Colonic mucosa (tissue), 4 donors: ENCODE results near the gene RENBP. TPM values are rescaled to one million over a fixed set of nuclear protein-coding genes. Genes with fewer than 3 reads are reported as not detected.

Experiments
- DNase-seq: peaks from one replicate; pipeline ENCODE4 v3.0.0-alpha.2; 2020
- H3K27ac ChIP-seq: fragments of 200-600 bp; one replicate; pipeline ENCODE4 v1.8.0; 2021
- H3K27me3 ChIP-seq: fragments of 200-600 bp; one replicate; pipeline ENCODE4 v1.8.0; 2021
- H3K36me3 ChIP-seq: fragments of 200-600 bp; one replicate; pipeline ENCODE4 v1.8.0; 2021
- H3K4me1 ChIP-seq: fragments of 200-600 bp; one replicate; pipeline ENCODE4 v1.8.0; 2021; ENCODE audit warnings: mild to moderate bottlenecking
- H3K4me3 ChIP-seq: fragments of 200-600 bp; one replicate; pipeline ENCODE4 v1.8.0; 2021
- H3K9ac ChIP-seq, 2 donors: one replicate each; pipeline ENCODE4 v1.7.0; 2013; ENCODE audit warnings: control low read depth in 2 of 2, low read depth in 2 of 2, low read length in 2 of 2
- H3K9me3 ChIP-seq: fragments of 200-600 bp; one replicate; pipeline ENCODE4 v1.8.0; 2021
- intact Hi-C: fragments of 100-400 bp; cut with DNase I; formaldehyde crosslinking; loops from one replicate; pipeline ENCODE4 v1.14.1; 2022
- total RNA-seq, 2 donors: library from RNA; stranded (reverse); fragmentation: NEBNext Ultra II Directional in 1 of 2; extraction: Animal tissue kit (Norgen Biotek cat#: 25700) in 1 of 2; gene quantifications; one replicate each; pipeline ENCODE4 v1.2.1, GENCODE V29; 2021
- TF ChIP-seq, protein P1 (sequence below): fragments of 200-600 bp; IDR thresholded peaks from one replicate; pipeline ENCODE4 v1.8.0; 2022; ENCODE audit warnings: antibody characterized with exemption, mild to moderate bottlenecking
- donor health status: healthy.
- donor health status: DM: no; HTN: no; CAD: no.
- donor health status: DM: no; HTN: no; CAD: no.

Gene RENBP
- total RNA-seq, 2 donors from 2014 or later: 3.3 to 5.0 TPM

DNA sequence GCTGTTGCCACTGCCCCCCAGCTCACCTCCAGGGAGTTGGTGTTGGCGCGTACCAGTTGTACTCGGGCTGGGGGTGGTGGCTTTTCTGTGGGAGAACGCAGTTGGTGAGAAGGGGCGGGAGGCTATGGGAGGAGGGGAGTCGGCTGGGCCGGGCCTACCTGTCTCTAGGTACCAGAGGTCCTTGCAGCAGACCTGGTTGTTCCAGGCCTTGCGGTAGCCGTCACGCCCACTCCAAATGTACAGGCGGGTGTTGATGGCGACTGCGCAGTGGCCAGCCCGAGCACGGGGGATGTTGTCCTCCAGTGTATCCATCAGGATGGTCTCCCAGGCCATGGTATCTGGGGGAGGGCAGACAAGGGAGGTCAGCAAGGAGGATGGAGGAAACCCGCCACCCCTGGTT lies 15.6 kb upstream of the RENBP start:
- intact Hi-C loops: no loop called here
- TF ChIP-seq, protein P1, sequence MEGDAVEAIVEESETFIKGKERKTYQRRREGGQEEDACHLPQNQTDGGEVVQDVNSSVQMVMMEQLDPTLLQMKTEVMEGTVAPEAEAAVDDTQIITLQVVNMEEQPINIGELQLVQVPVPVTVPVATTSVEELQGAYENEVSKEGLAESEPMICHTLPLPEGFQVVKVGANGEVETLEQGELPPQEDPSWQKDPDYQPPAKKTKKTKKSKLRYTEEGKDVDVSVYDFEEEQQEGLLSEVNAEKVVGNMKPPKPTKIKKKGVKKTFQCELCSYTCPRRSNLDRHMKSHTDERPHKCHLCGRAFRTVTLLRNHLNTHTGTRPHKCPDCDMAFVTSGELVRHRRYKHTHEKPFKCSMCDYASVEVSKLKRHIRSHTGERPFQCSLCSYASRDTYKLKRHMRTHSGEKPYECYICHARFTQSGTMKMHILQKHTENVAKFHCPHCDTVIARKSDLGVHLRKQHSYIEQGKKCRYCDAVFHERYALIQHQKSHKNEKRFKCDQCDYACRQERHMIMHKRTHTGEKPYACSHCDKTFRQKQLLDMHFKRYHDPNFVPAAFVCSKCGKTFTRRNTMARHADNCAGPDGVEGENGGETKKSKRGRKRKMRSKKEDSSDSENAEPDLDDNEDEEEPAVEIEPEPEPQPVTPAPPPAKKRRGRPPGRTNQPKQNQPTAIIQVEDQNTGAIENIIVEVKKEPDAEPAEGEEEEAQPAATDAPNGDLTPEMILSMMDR: no peak
- H3K27ac ChIP-seq: no peak overlapping the region
- H3K27me3 ChIP-seq: no peaks in the 10 kb centered on the region
- H3K9ac ChIP-seq: no peak overlapping the region
- no peak for DNase-seq
- H3K36me3 ChIP-seq: peaks cover 21% of the 10 kb centered on the region
- no peaks in the 10 kb centered on the region for H3K4me1 ChIP-seq
- no peak overlapping the region for H3K4me3 ChIP-seq
- H3K9me3 ChIP-seq: no peaks in the 10 kb centered on the region

DNA sequence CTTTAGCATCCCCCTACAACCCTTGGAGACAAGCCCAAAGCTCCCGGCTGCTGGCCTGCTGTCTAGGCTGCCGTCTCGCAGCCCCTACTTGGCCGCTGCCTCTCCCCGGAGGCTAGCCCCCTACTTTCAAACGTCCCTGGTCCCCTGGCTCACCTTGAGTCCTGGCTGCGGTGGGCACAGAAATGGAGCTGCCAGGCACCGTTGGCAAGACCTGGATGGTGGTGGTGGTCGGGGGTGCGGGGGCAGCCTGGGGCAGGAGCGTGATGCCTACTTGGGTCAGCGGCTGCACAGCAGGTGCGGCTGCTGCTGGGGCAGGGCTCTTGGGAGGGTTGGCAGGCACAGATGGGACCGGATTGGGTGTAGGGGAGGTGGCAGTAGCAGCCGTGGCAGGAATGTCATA lies 15.2 kb upstream of the RENBP start:
- H3K4me1 ChIP-seq: no peaks in the 10 kb centered on the region
- H3K4me3 ChIP-seq: no peak overlapping the region
- H3K36me3 ChIP-seq: peaks cover 21% of the 10 kb centered on the region
- no peak overlapping the region for H3K27ac ChIP-seq
- intact Hi-C loops: loop anchor here (10.0 kb wide), 1 partner anchor 415 kb away; no protein-coding TSS in a partner anchor
- no peaks in the 10 kb centered on the region for H3K9me3 ChIP-seq
- no peak for DNase-seq
- TF ChIP-seq, protein P1: no peak
- H3K27me3 ChIP-seq: no peaks in the 10 kb centered on the region
- H3K9ac ChIP-seq: no peak overlapping the region

DNA sequence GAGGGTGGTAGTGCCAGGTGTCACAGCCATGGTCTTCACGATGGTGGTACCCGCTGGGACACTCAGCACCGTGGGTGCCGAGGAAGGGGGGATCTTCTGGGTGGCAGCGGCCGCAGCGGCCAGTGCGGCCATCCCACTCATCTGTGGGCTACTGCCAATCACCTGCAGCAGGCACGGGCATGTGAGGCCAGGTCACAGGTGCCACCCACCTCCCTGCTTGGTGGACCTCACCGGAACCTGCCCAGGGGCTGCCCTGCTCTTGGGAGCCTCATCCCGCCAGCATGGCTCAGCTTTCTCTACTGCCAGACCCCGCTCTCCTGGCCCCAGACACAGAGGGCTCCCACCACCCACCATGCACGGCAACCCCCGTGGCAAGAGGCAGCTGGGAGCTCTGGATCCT lies 14.2 kb upstream of the RENBP start:
- Histone ChIP-seq H3K9ac (no peak overlapping the region), H3K4me1 (no peaks in the 10 kb centered on the region), H3K9me3 (no peaks in the 10 kb centered on the region), H3K36me3 (peaks cover 21% of the 10 kb centered on the region), H3K27ac (no peak overlapping the region), H3K27me3 (no peaks in the 10 kb centered on the region), H3K4me3 (no peak overlapping the region)
- TF ChIP-seq, protein P1: no peak
- DNase-seq: no peak
- intact Hi-C loops: loop anchor here (10.0 kb wide), 1 partner anchor 414 kb away; no protein-coding TSS in a partner anchor

GRCh38 chrX:153957224-153957623 lies 12.8 kb upstream of the RENBP start:
- TF ChIP-seq, protein P1: no peak
- no peaks in the 10 kb centered on the region for H3K9me3 ChIP-seq
- intact Hi-C loops: loop anchor here (10.0 kb wide), 1 partner anchor 412 kb away; no protein-coding TSS in a partner anchor
- no peak overlapping the region for H3K27ac ChIP-seq
- H3K4me3 ChIP-seq: no peak overlapping the region
- H3K27me3 ChIP-seq: no peaks in the 10 kb centered on the region
- peaks cover 21% of the 10 kb centered on the region for H3K36me3 ChIP-seq
- no peaks in the 10 kb centered on the region for H3K4me1 ChIP-seq
- H3K9ac ChIP-seq: no peak overlapping the region
- no peak for DNase-seq

DNA sequence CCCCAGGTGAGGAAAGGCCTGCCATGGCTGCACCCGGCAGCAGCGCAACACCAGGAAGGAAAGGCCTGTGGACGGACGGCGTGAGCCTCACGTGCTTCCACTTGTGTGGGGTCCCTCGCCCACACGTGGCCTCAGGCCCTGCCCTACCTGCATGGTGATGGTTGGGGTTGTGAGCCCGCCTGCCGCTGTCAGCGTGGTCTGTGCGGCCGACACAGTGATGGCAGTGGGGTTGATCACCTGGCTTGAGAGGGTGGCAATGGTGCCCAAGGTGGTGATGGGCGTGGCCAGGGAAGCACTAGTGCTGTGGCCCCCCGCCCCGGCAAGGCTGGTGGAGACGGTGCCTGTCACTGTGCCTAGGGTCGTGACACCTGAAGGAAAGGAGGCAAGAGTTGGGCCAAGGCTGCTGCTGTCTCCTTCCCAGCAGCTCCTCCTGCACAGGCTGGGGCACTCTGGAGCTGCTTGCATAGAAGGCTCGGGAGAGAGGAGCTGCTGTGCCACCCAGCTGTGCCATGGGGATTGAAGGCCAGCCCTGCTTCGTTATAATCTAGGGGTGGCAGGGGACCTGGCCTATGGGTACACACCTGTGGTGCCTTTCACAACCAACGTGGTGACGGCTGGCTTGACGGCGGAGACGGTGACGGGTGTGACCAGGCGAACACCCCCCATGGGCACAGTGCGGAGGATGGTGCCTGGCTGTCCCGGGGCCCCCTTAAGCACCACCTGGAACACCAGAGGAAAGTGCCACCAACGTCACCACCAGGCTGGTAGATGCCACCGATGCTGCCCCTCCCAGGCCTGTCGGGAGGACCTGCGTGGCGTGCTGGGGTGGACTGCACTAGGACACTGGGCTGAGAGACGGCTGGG lies 11.8 kb upstream of the RENBP start:
- no peaks in the 10 kb centered on the region for H3K27me3 ChIP-seq
- intact Hi-C loops: loop anchor here (10.0 kb wide), 1 partner anchor 411 kb away; no protein-coding TSS in a partner anchor
- TF ChIP-seq, protein P1: no peak
- H3K27ac ChIP-seq: no peak overlapping the region
- peaks cover 21% of the 10 kb centered on the region for H3K36me3 ChIP-seq
- no peak for DNase-seq
- H3K4me1 ChIP-seq: no peaks in the 10 kb centered on the region
- no peak overlapping the region for H3K4me3 ChIP-seq
- no peaks in the 10 kb centered on the region for H3K9me3 ChIP-seq
- no peak overlapping the region for H3K9ac ChIP-seq
